BLaER1 (cell line): ENCODE measurements around the gene CKS1B.
A peak's percentile ranks its signal among the peaks of the same experiment; 100 is the strongest.

Experiments used
- H3K27ac ChIP-seq: shearing (Covaris generic); formaldehyde crosslinking; 2 replicates; pipeline ENCODE4 v1.8.1; 2022
- H3K27me3 ChIP-seq: shearing (Covaris generic); formaldehyde crosslinking; 2 replicates; pipeline ENCODE4 v1.8.1; 2022
- H3K36me3 ChIP-seq: shearing (Covaris generic); formaldehyde crosslinking; 2 replicates; pipeline ENCODE4 v1.8.1; 2022
- H3K4me1 ChIP-seq: shearing (Covaris generic); formaldehyde crosslinking; 2 replicates; pipeline ENCODE4 v1.8.1; 2022
- H3K4me2 ChIP-seq: shearing (Covaris generic); formaldehyde crosslinking; 2 replicates; pipeline ENCODE4 v1.8.1; 2022
- H3K4me3 ChIP-seq: shearing (Covaris generic); formaldehyde crosslinking; 2 replicates; pipeline ENCODE4 v1.8.1; 2022
- H3K9ac ChIP-seq: shearing (Covaris generic); formaldehyde crosslinking; 2 replicates; pipeline ENCODE4 v1.8.1; 2022
- H3K9me3 ChIP-seq: shearing (Covaris generic); formaldehyde crosslinking; 2 replicates; pipeline ENCODE4 v1.8.1; 2022
- H4K20me1 ChIP-seq: shearing (Covaris generic); formaldehyde crosslinking; 2 replicates; pipeline ENCODE4 v1.8.1; 2022
- Cebpa-rat ChIP-seq: shearing (Covaris generic); IDR thresholded peaks from 2 replicates; pipeline ENCODE4 v1.8.1; 2022

Gene CKS1B

GRCh38 chr1:154945962-154946850, 28.3 kb upstream of the CKS1B start:
- Histone ChIP-seq H3K4me1 (peaks cover 88% of the 10 kb centered on the region), H3K36me3 (peaks cover 63% of the 10 kb centered on the region), H3K4me2 (peak overlapping the region; percentile 88), H3K9ac (peak overlapping the region; percentile 73), H4K20me1 (peaks cover 56% of the 10 kb centered on the region), H3K27ac (peak overlapping the region; percentile 86), H3K9me3 (no peaks in the 10 kb centered on the region), H3K4me3 (no peak overlapping the region), H3K27me3 (no peaks in the 10 kb centered on the region)
- no peak for TF ChIP-seq Cebpa-rat

GRCh38 chr1:154948079-154948478, 26.4 kb upstream of the CKS1B start:
- H4K20me1 ChIP-seq, result peaks cover 75% of the 10 kb centered on the region
- peak overlapping the region; percentile 44; the same call in 1 of the 2 replicates for H3K27ac ChIP-seq
- H3K27me3 ChIP-seq, result no peaks in the 10 kb centered on the region
- H3K9ac ChIP-seq, result peak overlapping the region; percentile 8; the same call in 1 of the 2 replicates
- H3K4me1 ChIP-seq, result peaks cover 88% of the 10 kb centered on the region
- no peak for TF ChIP-seq Cebpa-rat
- no peak overlapping the region for H3K4me2 ChIP-seq
- no peak overlapping the region for H3K4me3 ChIP-seq
- no peaks in the 10 kb centered on the region for H3K9me3 ChIP-seq
- peaks cover 72% of the 10 kb centered on the region for H3K36me3 ChIP-seq

- peaks cover 77% of the 10 kb centered on the region for H4K20me1 ChIP-seq
- peak overlapping the region; percentile 86 for H3K9ac ChIP-seq
- H3K4me3 ChIP-seq, result peak overlapping the region; percentile 75
- H3K27ac ChIP-seq, result peak overlapping the region; percentile 92
- H3K4me2 ChIP-seq, result peak overlapping the region; percentile 99
- H3K36me3 ChIP-seq, result peaks cover 47% of the 10 kb centered on the region
- TF ChIP-seq Cebpa-rat, result no peak
- H3K27me3 ChIP-seq, result no peaks in the 10 kb centered on the region
- peaks cover 81% of the 10 kb centered on the region for H3K4me1 ChIP-seq
- no peaks in the 10 kb centered on the region for H3K9me3 ChIP-seq
Measured at GRCh38 chr1:154951901-154952657, 22.4 kb upstream of the CKS1B start.

DNA sequence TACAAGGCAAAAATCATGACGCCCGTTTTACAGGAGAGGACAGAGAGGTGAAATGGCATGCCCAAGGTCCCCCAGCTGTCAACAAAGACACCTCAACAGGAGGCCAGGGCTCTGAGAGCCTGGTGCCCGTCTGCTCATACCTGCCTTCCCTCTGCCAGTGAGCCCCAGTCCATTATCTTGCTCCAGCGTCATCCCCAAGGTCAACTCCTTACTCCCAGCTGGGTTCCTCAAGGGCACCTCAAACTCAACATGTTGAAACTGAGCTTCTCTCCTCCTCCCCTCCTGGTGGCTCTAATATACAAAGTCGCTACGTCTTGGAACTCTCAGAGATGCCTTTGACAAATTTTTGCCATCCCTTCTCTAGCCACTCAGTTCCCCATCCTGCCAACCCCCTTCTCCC, 21.8 kb upstream of the CKS1B start:
- Histone ChIP-seq H4K20me1 (peaks cover 71% of the 10 kb centered on the region), H3K9ac (peak overlapping the region; percentile 86), H3K4me1 (peaks cover 82% of the 10 kb centered on the region), H3K9me3 (no peaks in the 10 kb centered on the region), H3K4me2 (peak overlapping the region; percentile 99), H3K4me3 (peak overlapping the region; percentile 75), H3K27me3 (no peaks in the 10 kb centered on the region), H3K27ac (peak overlapping the region; percentile 92), H3K36me3 (peaks cover 46% of the 10 kb centered on the region)
- TF ChIP-seq Cebpa-rat, result no peak

- H3K4me2 ChIP-seq, result peak overlapping the region; percentile 99
- H4K20me1 ChIP-seq, result peaks cover 62% of the 10 kb centered on the region
- no peaks in the 10 kb centered on the region for H3K9me3 ChIP-seq
- H3K4me3 ChIP-seq, result peak overlapping the region; percentile 75
- TF ChIP-seq Cebpa-rat, result no peak
- peaks cover 46% of the 10 kb centered on the region for H3K36me3 ChIP-seq
- H3K27ac ChIP-seq, result peak overlapping the region; percentile 92
- H3K9ac ChIP-seq, result peak overlapping the region; percentile 86
- H3K27me3 ChIP-seq, result no peaks in the 10 kb centered on the region
- peaks cover 79% of the 10 kb centered on the region for H3K4me1 ChIP-seq
Measured at GRCh38 chr1:154953611-154954038, 20.9 kb upstream of the CKS1B start.

- peak overlapping the region; percentile 75 for H3K4me3 ChIP-seq
- peak overlapping the region; percentile 86 for H3K9ac ChIP-seq
- peak overlapping the region; percentile 92 for H3K27ac ChIP-seq
- H3K36me3 ChIP-seq, result peaks cover 48% of the 10 kb centered on the region
- TF ChIP-seq Cebpa-rat, result no peak
- no peaks in the 10 kb centered on the region for H3K9me3 ChIP-seq
- peaks cover 54% of the 10 kb centered on the region for H4K20me1 ChIP-seq
- H3K27me3 ChIP-seq, result no peaks in the 10 kb centered on the region
- H3K4me2 ChIP-seq, result peak overlapping the region; percentile 99
- H3K4me1 ChIP-seq, result peaks cover 82% of the 10 kb centered on the region
Measured at GRCh38 chr1:154954541-154954940, 19.9 kb upstream of the CKS1B start.

GRCh38 chr1:154955039-154955717, 19.3 kb upstream of the CKS1B start:
- Histone ChIP-seq H3K36me3 (peaks cover 44% of the 10 kb centered on the region), H3K9ac (peak overlapping the region; percentile 86), H3K4me1 (peaks cover 88% of the 10 kb centered on the region), H3K27ac (peak overlapping the region; percentile 92), H3K4me3 (peak overlapping the region; percentile 75), H4K20me1 (peaks cover 49% of the 10 kb centered on the region), H3K4me2 (peak overlapping the region; percentile 99), H3K27me3 (no peaks in the 10 kb centered on the region), H3K9me3 (no peaks in the 10 kb centered on the region)
- no peak for TF ChIP-seq Cebpa-rat

- H3K27ac ChIP-seq, result peak within 1 kb of the TSS; percentile 92
- peaks cover 88% of the 10 kb centered on the region for H3K4me1 ChIP-seq
- H3K9me3 ChIP-seq, result no peaks in the 10 kb centered on the region
Measured at GRCh38 chr1:154955718-154956543, 18.6 kb upstream of the CKS1B start, which contains the start of gene PBXIP1. Gene PBXIP1, minus strand, starts transcription at chr1:154956099. Its CDS starts 2,378 bp downstream, at chr1:154953721.

More at GRCh38 chr1:154955718-154956543, 18.6 kb upstream of the CKS1B start, which contains the start of gene PBXIP1:
- peak within 1 kb of the TSS; percentile 99 for H3K4me2 ChIP-seq
- TF ChIP-seq Cebpa-rat, result no peak
- H3K27me3 ChIP-seq, result no peaks in the 10 kb centered on the region
- peaks cover 48% of the 10 kb centered on the region for H4K20me1 ChIP-seq
- peak within 1 kb of the TSS; percentile 75 for H3K4me3 ChIP-seq
- peaks cover 37% of the 10 kb centered on the region for H3K36me3 ChIP-seq
- peak within 1 kb of the TSS; percentile 86 for H3K9ac ChIP-seq
